Fibroblast of skin of right quadriceps (primary cell): ENCODE data around the gene ZBED3.
"Not testable (repeated sequence)": the region's sequence is repeated elsewhere in the genome, so short reads cannot be mapped to it uniquely, and the experiment has no call there.

ENCODE experiments used
- DNase-seq: peaks from one replicate; pipeline ENCODE4 v3.0.0-alpha.2; 2013

The ZBED3 gene

GRCh38 chr5:77086689-77087483 lies at the start of gene ZBED3:
Gene ZBED3 (minus strand): TSS chr5:77087285. CDS start chr5:77077878, 9,407 bp downstream.
- peak; percentile 87 for DNase-seq

- peak; percentile 97 for DNase-seq
These were observed 46.1 kb upstream of the ZBED3 start for GRCh38 chr5:77133061-77133758.

- DNase-seq, result no peak
These were observed 44.3 kb upstream of the ZBED3 start for GRCh38 chr5:77131361-77131760.

- DNase-seq, result peak; percentile 10
These were observed 42.4 kb upstream of the ZBED3 start for GRCh38 chr5:77129391-77129990.

GRCh38 chr5:77128411-77129061 lies 41.5 kb upstream of the ZBED3 start:
- no peak for DNase-seq

GRCh38 chr5:77123057-77123456 lies 36.0 kb upstream of the ZBED3 start:
- DNase-seq, result no peak

GRCh38 chr5:77120706-77121105 lies 33.6 kb upstream of the ZBED3 start:
- DNase-seq, result no peak

GRCh38 chr5:77120086-77120485 lies 33.0 kb upstream of the ZBED3 start:
- DNase-seq, result no peak

GRCh38 chr5:77117161-77117560 lies 30.1 kb upstream of the ZBED3 start:
- no peak for DNase-seq

- not testable (repeated sequence) for DNase-seq
These were observed 19.9 kb upstream of the ZBED3 start for GRCh38 chr5:77107035-77107434.

- no peak for DNase-seq
These were observed 17.7 kb upstream of the ZBED3 start for GRCh38 chr5:77104813-77105212.

- no peak for DNase-seq
These were observed 16.4 kb upstream of the ZBED3 start for GRCh38 chr5:77103457-77103856.

- DNase-seq, result no peak
These were observed 15.5 kb upstream of the ZBED3 start for GRCh38 chr5:77102549-77102948.

GRCh38 chr5:77101298-77101697 lies 14.2 kb upstream of the ZBED3 start:
- peak; percentile 49 for DNase-seq

GRCh38 chr5:77095189-77095588 lies 8.1 kb upstream of the ZBED3 start:
- no peak for DNase-seq

- DNase-seq, result no peak
These were observed 588 bp upstream of the ZBED3 start for GRCh38 chr5:77087484-77088261.

- DNase-seq, result no peak
These were observed 757 bp downstream of the ZBED3 start for GRCh38 chr5:77086368-77086688.

GRCh38 chr5:77083088-77083487 lies 4.0 kb downstream of the ZBED3 start:
- DNase-seq, result no peak

- DNase-seq, result no peak
These were observed 4.8 kb downstream of the ZBED3 start for GRCh38 chr5:77082280-77082679.

GRCh38 chr5:77080905-77081304 lies 6.2 kb downstream of the ZBED3 start:
- no peak for DNase-seq

GRCh38 chr5:77080479-77080878 lies 6.6 kb downstream of the ZBED3 start:
- DNase-seq, result not testable (repeated sequence)

- no peak for DNase-seq
These were observed 9.3 kb downstream of the ZBED3 start for GRCh38 chr5:77077829-77078176.
